Measurements from ENCODE around the gene TMEM186. TPM values are rescaled to one million over a fixed set of nuclear protein-coding genes. Genes with fewer than 3 reads are reported as not detected.

The TMEM186 gene
- total RNA-seq, result 2.9 and 4.6 TPM in 2 replicates

GRCh38 chr16:8797364-8798173 is at the start of gene TMEM186, which contains the start of gene PMM2:
Gene TMEM186, minus strand, starts transcription at chr16:8797639. Its CDS starts 25 bp downstream, at chr16:8797614.
Gene PMM2, plus strand, starts transcription at chr16:8797839. Its CDS starts 44 bp downstream, at chr16:8797883.

Other genes with a start within 250 kb of the TMEM186 start
- gene TMEM114, start 207.1 kb downstream of the TMEM186 start, total RNA-seq, result not detected in 2 replicates
- gene METTL22, start 175.9 kb downstream of the TMEM186 start, total RNA-seq, result 23.0 and 33.6 TPM in 2 replicates
- 0.98 and 1.1 TPM in 2 replicates for gene ABAT, start 123.0 kb downstream of the TMEM186 start, total RNA-seq
- gene PMM2, start 200 bp upstream of the TMEM186 start, total RNA-seq, result 49.6 and 52.4 TPM in 2 replicates
- 59.0 and 97.0 TPM in 2 replicates for gene CARHSP1, start 71.4 kb upstream of the TMEM186 start, total RNA-seq
- gene LITAFD, start 84.7 kb upstream of the TMEM186 start, total RNA-seq, result not detected in 2 replicates
- gene USP7, start 166.3 kb upstream of the TMEM186 start, total RNA-seq, result 66.0 and 67.3 TPM in 2 replicates